HEK293 (cell line): Measurements from ENCODE around the gene FRMD4A.

Experiments
- CTCF ChIA-PET: fragments of 350-600 bp; formaldehyde crosslinking; extraction: SDS; loops from one replicate; lab custom pipeline; 2021; ENCODE audit warnings: antibody characterized with exemption; lab: Yijun Ruan, JAX
- POLR2A ChIA-PET: fragments of 300-600 bp; formaldehyde crosslinking; extraction: SDS; loops from one replicate; lab custom pipeline; 2020; ENCODE audit warnings: antibody characterized with exemption, inconsistent platforms; lab: Yijun Ruan, JAX
- H3K27ac ChIP-seq: fragments of 200-500 bp; sonication (Bioruptor generic); 2 replicates; pipeline ENCODE4 v1.5.1; 2014; ENCODE audit warnings: low read depth, low read length, control low read depth, inconsistent platforms; ENCODE audit errors: extremely low read depth
- H3K36me3 ChIP-seq, 2 experiments: fragments of 200-500 bp in 1 of 2; sonication (Bioruptor generic) in 1 of 2; 1 replicate in 1 of 2; 2 replicates in 1 of 2; pipeline ENCODE4 v1.5.1; 2014 to 2017; ENCODE audit warnings: inconsistent platforms in 2 of 2, low read length in 2 of 2; ENCODE audit not compliant: control insufficient read depth in 2 of 2, insufficient read depth in 1 of 2
- H3K4me1 ChIP-seq: fragments of 200-500 bp; sonication (Bioruptor generic); 2 replicates; pipeline ENCODE4 v1.5.1; 2014; ENCODE audit warnings: mild to moderate bottlenecking, low read length, inconsistent platforms; ENCODE audit not compliant: control insufficient read depth, insufficient read depth
- H3K4me3 ChIP-seq: 2 replicates; pipeline ENCODE4 v1.5.1; 2011; ENCODE audit warnings: low read depth, mild to moderate bottlenecking, control low read depth, low read length, moderate library complexity
- H3K9me3 ChIP-seq: fragments of 200-500 bp; sonication (Bioruptor generic); 2 replicates; pipeline ENCODE4 v1.5.1; 2014; ENCODE audit warnings: low read depth, low read length, inconsistent platforms; ENCODE audit not compliant: control insufficient read depth, insufficient read depth
- ATF2 ChIP-seq: fragments of 450-650 bp; formaldehyde crosslinking; IDR thresholded peaks from 2 replicates; pipeline ENCODE4 v1.5.1; 2016; ENCODE audit warnings: missing biosample characterization, missing genetic modification characterization, low read depth
- GLIS2 ChIP-seq: fragments of 450-650 bp; formaldehyde crosslinking; IDR thresholded peaks from 2 replicates; pipeline ENCODE4 v1.5.1; 2016; ENCODE audit warnings: missing biosample characterization, missing genetic modification characterization
- PRDM10 ChIP-seq: fragments of 450-650 bp; formaldehyde crosslinking; IDR thresholded peaks from 2 replicates; pipeline ENCODE4 v1.5.1; 2016; ENCODE audit warnings: missing biosample characterization, missing genetic modification characterization
- ZNF239 ChIP-seq: fragments of 450-650 bp; formaldehyde crosslinking; IDR thresholded peaks from 2 replicates; pipeline ENCODE4 v1.5.1; 2016; ENCODE audit warnings: missing biosample characterization, missing genetic modification characterization
- ZNF510 ChIP-seq: fragments of 450-650 bp; formaldehyde crosslinking; IDR thresholded peaks from 2 replicates; pipeline ENCODE4 v1.5.1; 2018; ENCODE audit warnings: mild to moderate bottlenecking, missing genetic modification characterization, missing biosample characterization; ENCODE audit not compliant: insufficient replicate concordance
- ZNF768 ChIP-seq: fragments of 450-650 bp; formaldehyde crosslinking; IDR thresholded peaks from 2 replicates; pipeline ENCODE4 v1.5.1; 2018; ENCODE audit warnings: missing biosample characterization, mild to moderate bottlenecking, missing genetic modification characterization
- ZNF837 ChIP-seq: fragments of 450-650 bp; formaldehyde crosslinking; IDR thresholded peaks from 2 replicates; pipeline ENCODE4 v1.5.1; 2016; ENCODE audit warnings: missing biosample characterization, missing genetic modification characterization

FRMD4A gene

GRCh38 chr10:13594641-13595040 lies 736.1 kb downstream of the FRMD4A start:
- H3K4me1 ChIP-seq, result peaks cover 16% of the 10 kb centered on the region; the same call in 1 of the 2 replicates
- H3K27ac ChIP-seq, result no peak overlapping the region
- no peaks in the 10 kb centered on the region for H3K9me3 ChIP-seq
- ChIA-PET POLR2A (no interaction called here), CTCF (no interaction called here)
- TF ChIP-seq ZNF768 (tag by site-specific recombination), result no peak
- TF ChIP-seq GLIS2 (tag by site-specific recombination), result no peak
- no peak for TF ChIP-seq PRDM10 (tag by site-specific recombination)
- TF ChIP-seq ATF2, result no peak
- no peak for TF ChIP-seq ZNF837 (tag by site-specific recombination)
- no peak for TF ChIP-seq ZNF239 (tag by site-specific recombination)
- TF ChIP-seq ZNF510 (tag by site-specific recombination), result no peak
- peaks cover 4 to 21% of the 10 kb centered on the region in 2 experiments; a peak in 2 of 3 replicates for H3K36me3 ChIP-seq
- no peak overlapping the region for H3K4me3 ChIP-seq
